Heart right ventricle (tissue), 16 donors: Measurements from ENCODE around the gene ZFAND6. TPM values are rescaled to one million over a fixed set of nuclear protein-coding genes. Genes with fewer than 3 reads are reported as not detected.

Experiments used
- ATAC-seq, 8 donors: fragments of 200-7000 bp; cut with Tn5 transposase; one replicate each; pipeline ENCODE4 v1.9.1; 2020; ENCODE audit warnings: mild to moderate bottlenecking in 8 of 8, moderate library complexity in 8 of 8, moderate number of reproducible peaks in 1 of 8
- DNase-seq, 2 donors: peaks; one replicate each; pipeline ENCODE4 v3.0.0-alpha.2; 2020
- H3K27ac ChIP-seq, 10 donors: fragments of 200-600 bp; sonication (generic) in 2 of 10; one replicate each; pipeline versions ENCODE4 v1.5.0 to v1.8.0; 2020 to 2022; ENCODE audit warnings: mild to moderate bottlenecking in 3 of 10
- H3K27me3 ChIP-seq, 7 donors: fragments of 200-600 bp; one replicate each; pipeline ENCODE4 v1.8.0; 2021 to 2022; ENCODE audit warnings: mild to moderate bottlenecking in 2 of 7
- H3K36me3 ChIP-seq, 9 donors: fragments of 200-600 bp; sonication (generic) in 1 of 9; one replicate each; pipeline versions ENCODE4 v1.5.0 to v1.8.0; 2020 to 2022; ENCODE audit warnings: mild to moderate bottlenecking in 2 of 9
- H3K4me1 ChIP-seq, 9 donors: fragments of 200-600 bp; sonication (generic) in 1 of 9; one replicate each; pipeline versions ENCODE4 v1.5.0 to v1.8.0; 2020 to 2022; ENCODE audit warnings: mild to moderate bottlenecking in 4 of 9
- H3K4me3 ChIP-seq, 10 donors: fragments of 200-600 bp; sonication (generic) in 2 of 10; one replicate each; pipeline versions ENCODE4 v1.5.0 to v1.8.0; 2020 to 2022; ENCODE audit warnings: mild to moderate bottlenecking in 7 of 10, moderate library complexity in 2 of 10
- H3K9me3 ChIP-seq, 11 donors: fragments of 200-600 bp in 10 of 11; sonication (generic) in 2 of 11; one replicate each; pipeline versions ENCODE4 v1.5.0 to v1.8.0; 2013 to 2022; ENCODE audit warnings: mild to moderate bottlenecking in 2 of 11, control low read depth in 1 of 11, moderate library complexity in 1 of 11
- WGBS, 2 donors: extraction: QIAGEN DNeasy Blood & Tissue Kit; methylation state at CpG; one replicate each; pipeline ENCODE4 v1.1.7; 2013; ENCODE audit warnings: inconsistent platforms in 1 of 2; 5-methylcytosine and 5-hydroxymethylcytosine counted together
- intact Hi-C, 10 donors: fragments of 100-400 bp; cut with DNase I; formaldehyde crosslinking; loops; one replicate each; pipeline versions ENCODE4 v1.11.1 to v1.14.2; 2022
- polyA plus RNA-seq, 2 donors: library from polyadenylated mRNA; stranded (reverse); fragments of 200-250 nt; gene quantifications; one replicate each; pipeline ENCODE4 v1.2.3, GENCODE V29; 2013
- total RNA-seq, 10 donors: library from RNA; stranded (reverse); fragmentation: NEBNext Ultra II Directional in 3 of 10; extraction: Animal tissue kit (Norgen Biotek cat#: 25700) in 3 of 10; gene quantifications; one replicate each; pipeline versions ENCODE4 v1.2.1 to v1.2.4, GENCODE V29; 2021 to 2023
- TF ChIP-seq, protein P1 (sequence below), 9 donors: fragments of 200-600 bp; sonication (generic) in 2 of 9; IDR thresholded peaks; one replicate each; pipeline versions ENCODE4 v1.5.0 to v1.8.0; 2021 to 2022; ENCODE audit warnings: antibody characterized with exemption in 9 of 9, mild to moderate bottlenecking in 5 of 9, moderate library complexity in 1 of 9
- donor health status: Arrhythmogenic right ventricular cardiomyopathy.
- donor health status: ischemic (EF 13 %, LVEDD 7.1; RV severe dilation, severe dysfunction).
- donor health status: healthy with polysubstance abuse.
- donor health status: DM: no; HTN: yes; CAD: no.
- donor health status: DM: no; HTN: no; CAD: no.
- donor health status: ischemic (EF 25% LVEDD 6.9; RV normal size, moderate dysfunction).
- donor health status: ischemic (EF 25% LVEDD 5.7; RV mildly dilated, moderate dysfunction).
- donor health status: healthy.
- donor health status: DM: yes; HTN: yes; CAD: no.
- donor health status: Ischemic cardiomyopathy.
- donor health status: ischemic (EF 35%, LVEDD 5.7; RV mildly dilated, moderate dysfunction).
- donor health status: nonischemic (EF 11% LVEDD 7.7; RV severe dilation, severe dysfunction).
- donor health status: DM: yes; HTN: yes; CAD: no.
- donor health status: PGD.
- donor health status: ischemic (EF 29% LVEDD 5.4; RV normal size, mild dysfunction).
- donor health status: nonischemic (EF 23%, LVEDD 6.1; RV moderate dilation, normal function).

The ZFAND6 gene
- total and polyA plus RNA-seq, 12 donors, result 34.5 to 89.5 (median 72.7) TPM

- H3K4me3 ChIP-seq, result no peak overlapping the region
- peak; percentile 67 to 90 (median 78) for ATAC-seq
- 69 to 78% methylated on average over 7 of the region's 7 CpGs for WGBS, 2 donors
- peaks cover 0 to 15% (median 0%) of the 10 kb centered on the region in 9 donors for H3K36me3 ChIP-seq
- TF ChIP-seq, protein P1, sequence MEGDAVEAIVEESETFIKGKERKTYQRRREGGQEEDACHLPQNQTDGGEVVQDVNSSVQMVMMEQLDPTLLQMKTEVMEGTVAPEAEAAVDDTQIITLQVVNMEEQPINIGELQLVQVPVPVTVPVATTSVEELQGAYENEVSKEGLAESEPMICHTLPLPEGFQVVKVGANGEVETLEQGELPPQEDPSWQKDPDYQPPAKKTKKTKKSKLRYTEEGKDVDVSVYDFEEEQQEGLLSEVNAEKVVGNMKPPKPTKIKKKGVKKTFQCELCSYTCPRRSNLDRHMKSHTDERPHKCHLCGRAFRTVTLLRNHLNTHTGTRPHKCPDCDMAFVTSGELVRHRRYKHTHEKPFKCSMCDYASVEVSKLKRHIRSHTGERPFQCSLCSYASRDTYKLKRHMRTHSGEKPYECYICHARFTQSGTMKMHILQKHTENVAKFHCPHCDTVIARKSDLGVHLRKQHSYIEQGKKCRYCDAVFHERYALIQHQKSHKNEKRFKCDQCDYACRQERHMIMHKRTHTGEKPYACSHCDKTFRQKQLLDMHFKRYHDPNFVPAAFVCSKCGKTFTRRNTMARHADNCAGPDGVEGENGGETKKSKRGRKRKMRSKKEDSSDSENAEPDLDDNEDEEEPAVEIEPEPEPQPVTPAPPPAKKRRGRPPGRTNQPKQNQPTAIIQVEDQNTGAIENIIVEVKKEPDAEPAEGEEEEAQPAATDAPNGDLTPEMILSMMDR (IDR thresholded peaks at IDR 0.05), result no peak
- intact Hi-C loops, result loop anchor here in 1 of 10 donors (5.0 kb wide), 1 partner anchor 103 kb away; the partner anchor contains the start of gene ZFAND6
- H3K9me3 ChIP-seq, result peaks cover 0 to 4% (median 0%) of the 10 kb centered on the region in 11 donors
- DNase-seq, result peak in 1 of 2 donors; percentile 56
- H3K27ac ChIP-seq, result peak overlapping the region in 4 of 10 donors; percentile 15 to 85 (median 30)
- no peaks in the 10 kb centered on the region for H3K27me3 ChIP-seq
- peaks cover 0 to 45% (median 10%) of the 10 kb centered on the region in 9 donors for H3K4me1 ChIP-seq
Measured at GRCh38 chr15:80160570-80161156, 101.2 kb downstream of the ZFAND6 start.

DNA sequence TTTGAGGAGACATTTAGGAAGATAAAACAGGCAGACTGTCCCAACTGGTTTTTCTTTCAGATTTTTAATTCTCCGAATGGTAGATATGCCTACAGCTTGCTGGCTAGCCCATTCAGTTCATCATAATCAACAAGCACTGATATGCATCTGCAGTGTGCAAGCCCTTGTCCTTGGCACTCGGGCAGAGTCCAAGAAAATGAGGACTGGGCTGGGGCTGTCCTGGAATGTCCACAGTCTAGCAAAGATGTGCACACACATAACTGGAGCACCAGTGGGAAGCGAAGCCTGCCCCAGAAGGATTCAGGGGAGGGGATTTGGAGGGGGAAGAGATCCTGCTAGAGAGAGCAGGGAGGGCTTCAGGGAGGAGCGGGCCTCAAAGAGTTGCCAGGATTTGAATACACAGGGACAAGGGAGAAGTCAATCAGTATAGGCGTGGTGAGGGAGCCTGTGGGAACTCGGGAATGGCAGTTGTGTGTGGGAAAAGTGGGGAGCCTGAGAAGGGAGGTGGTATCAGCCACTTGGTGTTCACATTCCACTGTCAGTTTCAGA, 102.1 kb downstream of the ZFAND6 start:
- Histone ChIP-seq H3K4me1 (peaks cover 0 to 39% (median 10%) of the 10 kb centered on the region in 9 donors), H3K4me3 (no peak overlapping the region), H3K36me3 (peaks cover 0 to 15% (median 0%) of the 10 kb centered on the region in 9 donors), H3K27me3 (no peaks in the 10 kb centered on the region), H3K27ac (no peak overlapping the region), H3K9me3 (peaks cover 0 to 4% (median 0%) of the 10 kb centered on the region in 11 donors)
- WGBS, 2 donors, result 90 to 93% methylated on average over 6 of the region's 6 CpGs
- intact Hi-C loops, result loop anchor here in 1 of 10 donors (5.0 kb wide), 1 partner anchor 104 kb away; the partner anchor contains the start of gene ZFAND6
- TF ChIP-seq, protein P1 (IDR thresholded peaks at IDR 0.05), result no peak
- ATAC-seq (no peak), DNase-seq (no peak)

DNA sequence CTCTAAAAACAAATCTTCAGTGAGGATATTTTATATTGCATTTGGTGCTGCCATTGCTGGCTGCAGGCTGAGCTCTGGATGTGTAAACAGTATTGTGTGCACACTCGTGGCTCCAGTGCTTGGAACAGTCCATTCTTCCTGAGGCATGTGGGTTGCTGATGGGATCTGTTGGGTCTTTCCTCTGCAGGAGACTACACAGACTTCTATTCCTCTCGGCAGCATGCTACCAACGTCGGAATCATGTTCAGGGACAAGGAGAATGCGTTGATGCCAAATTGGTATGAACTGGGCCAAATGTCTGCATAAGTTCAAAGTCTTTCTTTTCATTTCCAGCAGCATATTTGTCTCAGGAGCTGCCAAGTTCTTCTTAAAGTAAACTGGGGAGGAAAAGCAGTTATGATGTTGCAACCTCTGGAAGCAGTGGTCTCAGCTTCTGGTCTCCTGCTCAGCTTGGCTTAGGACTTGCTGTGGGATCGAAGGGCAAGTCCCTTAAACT, 102.6 kb downstream of the ZFAND6 start:
- Histone ChIP-seq H3K4me1 (peaks cover 0 to 38% (median 10%) of the 10 kb centered on the region in 9 donors), H3K27me3 (no peaks in the 10 kb centered on the region), H3K4me3 (no peak overlapping the region), H3K27ac (no peak overlapping the region), H3K36me3 (peaks cover 0 to 15% (median 0%) of the 10 kb centered on the region in 9 donors), H3K9me3 (peaks cover 0 to 4% (median 0%) of the 10 kb centered on the region in 11 donors)
- TF ChIP-seq, protein P1 (IDR thresholded peaks at IDR 0.05), result no peak
- WGBS, 2 donors, result 74 to 84% methylated on average over 6 of the region's 6 CpGs
- intact Hi-C loops, result loop anchor here in 1 of 10 donors (5.0 kb wide), 1 partner anchor 105 kb away; the partner anchor contains the start of gene ZFAND6
- DNase-seq (no peak), ATAC-seq (no peak)

- peak in 7 of 8 donors; percentile 47 to 81 (median 64) for ATAC-seq
- TF ChIP-seq, protein P1 (IDR thresholded peaks at IDR 0.05), result no peak
- Histone ChIP-seq H3K9me3 (peaks cover 0 to 4% (median 0%) of the 10 kb centered on the region in 11 donors), H3K4me1 (peaks cover 0 to 38% (median 10%) of the 10 kb centered on the region in 9 donors), H3K36me3 (peaks cover 0 to 17% (median 0%) of the 10 kb centered on the region in 9 donors), H3K4me3 (no peak overlapping the region), H3K27ac (no peak overlapping the region), H3K27me3 (no peaks in the 10 kb centered on the region)
- no peak for DNase-seq
- WGBS, 2 donors, result 77 to 84% methylated on average over 5 of the region's 5 CpGs
- intact Hi-C loops, result loop anchor here in 1 of 10 donors (5.0 kb wide), 1 partner anchor 106 kb away; the partner anchor contains the start of gene ZFAND6
Measured at GRCh38 chr15:80163217-80163616, 103.7 kb downstream of the ZFAND6 start.
